ENCODE measurements around the gene SEC24D.

GRCh38 chr4:118762730-118763477 is 73.0 kb downstream of the SEC24D start:
- TF ChIP-seq CTCF (IDR thresholded peaks at IDR 0.05; ENCODE audit: extremely low read depth in 1 of 2, insufficient read depth in 1 of 2, low read depth in 1 of 2, low read length in 2 of 2) (no peak), MYC (IDR thresholded peaks at IDR 0.05; ENCODE audit: low read depth, low read length) (no peak), EZH2 (IDR thresholded peaks at IDR 0.05; ENCODE audit: borderline replicate concordance, low read depth, low read length, severe bottlenecking) (no peak), POLR2A (IDR thresholded peaks at IDR 0.05; ENCODE audit: low read depth, low read length) (no peak), POLR2AphosphoS5 (IDR thresholded peaks at IDR 0.05; ENCODE audit: insufficient read depth, low read depth, low read length) (no peak), JUN (IDR thresholded peaks at IDR 0.05; ENCODE audit: borderline replicate concordance, insufficient read depth, insufficient read length, low read depth) (no peak), MAX (IDR thresholded peaks at IDR 0.05; ENCODE audit: insufficient read depth, insufficient read length) (no peak), GATA2 (IDR thresholded peaks at IDR 0.05; ENCODE audit: insufficient read depth, insufficient read length, low read depth, low read length) (no peak), FOS (IDR thresholded peaks at IDR 0.05; ENCODE audit: borderline replicate concordance, insufficient read depth, low read length) (no peak)
